Measurements from ENCODE around the gene IGFBP5. TPM values are rescaled to one million over a fixed set of nuclear protein-coding genes. Genes with fewer than 3 reads are reported as not detected.

IGFBP5 gene
- total and polyA plus RNA-seq, 4 donors, result 2.3 to 43.4 (median 14.4) TPM

DNA sequence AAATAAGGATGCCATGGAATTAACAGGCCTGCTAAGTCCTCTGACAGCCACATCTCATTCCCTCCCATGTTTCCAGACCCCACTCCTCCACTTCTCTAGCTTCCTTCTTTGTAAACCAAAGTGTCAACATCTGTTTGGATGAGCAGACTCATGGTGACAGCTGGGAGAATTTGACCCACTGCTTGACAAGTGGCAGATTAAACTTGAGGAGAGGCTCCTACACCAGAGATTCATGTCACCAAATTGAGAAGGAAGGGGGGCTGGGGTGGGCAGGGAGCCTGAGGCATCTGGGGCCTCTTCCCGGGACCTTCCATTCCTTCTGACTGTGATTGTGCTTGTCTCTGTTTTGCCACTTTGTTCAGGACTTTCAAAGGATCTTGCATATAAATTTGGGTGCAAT, 41.0 kb upstream of the IGFBP5 start:
- no peaks in the 10 kb centered on the region for H3K36me3 ChIP-seq (ENCODE audit: control insufficient read depth in 4 of 4, insufficient read depth in 3 of 4, low read depth in 1 of 4, low read length in 3 of 4)
- H3K27ac ChIP-seq (ENCODE audit: low read depth in 1 of 2, low read length in 2 of 2), result no peak overlapping the region
- TF ChIP-seq, protein P1, sequence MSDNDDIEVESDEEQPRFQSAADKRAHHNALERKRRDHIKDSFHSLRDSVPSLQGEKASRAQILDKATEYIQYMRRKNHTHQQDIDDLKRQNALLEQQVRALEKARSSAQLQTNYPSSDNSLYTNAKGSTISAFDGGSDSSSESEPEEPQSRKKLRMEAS (IDR thresholded peaks at IDR 0.05), result no peak
- no peak for TF ChIP-seq GABPA (IDR thresholded peaks at IDR 0.05 in 1 of 2, conservative IDR thresholded peaks at IDR 0.05 in 1 of 2)
- TF ChIP-seq FOXA1 (IDR thresholded peaks at IDR 0.05), result no peak
- no peak for TF ChIP-seq HNF4G (IDR thresholded peaks at IDR 0.05)
- no peak for TF ChIP-seq YY1 (IDR thresholded peaks at IDR 0.05)
- TF ChIP-seq, protein P2, sequence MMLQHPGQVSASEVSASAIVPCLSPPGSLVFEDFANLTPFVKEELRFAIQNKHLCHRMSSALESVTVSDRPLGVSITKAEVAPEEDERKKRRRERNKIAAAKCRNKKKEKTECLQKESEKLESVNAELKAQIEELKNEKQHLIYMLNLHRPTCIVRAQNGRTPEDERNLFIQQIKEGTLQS (IDR thresholded peaks at IDR 0.05), result no peak
- TF ChIP-seq RXRA (IDR thresholded peaks at IDR 0.05), result no peak
- no peak overlapping the region for H3K9ac ChIP-seq (ENCODE audit: low read depth in 1 of 2, low read length in 2 of 2)
- H3K27me3 ChIP-seq (ENCODE audit: control insufficient read depth in 4 of 4, insufficient read depth in 4 of 4, low read length in 3 of 4), result no peaks in the 10 kb centered on the region
- WGBS, result 0% methylated on average over 1 of the region's 1 CpG
- no peak overlapping the region for H3K4me3 ChIP-seq (ENCODE audit: low read depth in 1 of 3, low read length in 3 of 3)
- H3K9me3 ChIP-seq (ENCODE audit: control insufficient read depth in 4 of 4, low read length in 3 of 4), result no peaks in the 10 kb centered on the region
- peaks cover 6 to 17% (median 11%) of the 10 kb centered on the region in 4 donors for H3K4me1 ChIP-seq (ENCODE audit: control insufficient read depth in 4 of 4, insufficient read depth in 4 of 4, low read length in 3 of 4)
- DNase-seq (ENCODE audit: low spot score), result no peak

DNA sequence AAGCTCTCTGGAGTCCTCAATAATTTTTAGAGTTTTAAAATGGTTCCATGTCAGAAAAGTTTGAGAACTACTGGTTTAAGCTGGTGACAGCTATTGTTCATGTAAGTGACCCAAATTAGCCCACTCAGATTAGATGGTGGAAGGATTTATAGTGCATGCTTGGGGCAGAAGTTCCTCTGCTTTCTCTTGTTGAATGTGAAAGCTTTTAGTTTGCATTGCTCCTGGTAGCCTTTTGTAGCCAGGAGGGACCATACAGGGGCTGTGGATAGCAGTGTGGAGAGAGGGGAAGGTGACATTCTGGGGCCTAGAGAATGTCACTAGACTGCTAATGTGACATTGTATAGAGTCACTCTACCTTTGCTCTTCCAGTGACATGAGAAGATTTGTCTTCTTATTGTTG, 40.3 kb upstream of the IGFBP5 start:
- DNase-seq (ENCODE audit: low spot score), result no peak
- Histone ChIP-seq H3K9me3 (ENCODE audit: control insufficient read depth in 4 of 4, low read length in 3 of 4) (no peaks in the 10 kb centered on the region), H3K4me3 (ENCODE audit: low read depth in 1 of 3, low read length in 3 of 3) (no peak overlapping the region), H3K36me3 (ENCODE audit: control insufficient read depth in 4 of 4, insufficient read depth in 3 of 4, low read depth in 1 of 4, low read length in 3 of 4) (no peaks in the 10 kb centered on the region), H3K4me1 (ENCODE audit: control insufficient read depth in 4 of 4, insufficient read depth in 4 of 4, low read length in 3 of 4) (peaks cover 5 to 12% (median 6%) of the 10 kb centered on the region in 4 donors), H3K9ac (ENCODE audit: low read depth in 1 of 2, low read length in 2 of 2) (no peak overlapping the region), H3K27me3 (ENCODE audit: control insufficient read depth in 4 of 4, insufficient read depth in 4 of 4, low read length in 3 of 4) (no peaks in the 10 kb centered on the region), H3K27ac (ENCODE audit: low read depth in 1 of 2, low read length in 2 of 2) (no peak overlapping the region)
- TF ChIP-seq, protein P3, sequence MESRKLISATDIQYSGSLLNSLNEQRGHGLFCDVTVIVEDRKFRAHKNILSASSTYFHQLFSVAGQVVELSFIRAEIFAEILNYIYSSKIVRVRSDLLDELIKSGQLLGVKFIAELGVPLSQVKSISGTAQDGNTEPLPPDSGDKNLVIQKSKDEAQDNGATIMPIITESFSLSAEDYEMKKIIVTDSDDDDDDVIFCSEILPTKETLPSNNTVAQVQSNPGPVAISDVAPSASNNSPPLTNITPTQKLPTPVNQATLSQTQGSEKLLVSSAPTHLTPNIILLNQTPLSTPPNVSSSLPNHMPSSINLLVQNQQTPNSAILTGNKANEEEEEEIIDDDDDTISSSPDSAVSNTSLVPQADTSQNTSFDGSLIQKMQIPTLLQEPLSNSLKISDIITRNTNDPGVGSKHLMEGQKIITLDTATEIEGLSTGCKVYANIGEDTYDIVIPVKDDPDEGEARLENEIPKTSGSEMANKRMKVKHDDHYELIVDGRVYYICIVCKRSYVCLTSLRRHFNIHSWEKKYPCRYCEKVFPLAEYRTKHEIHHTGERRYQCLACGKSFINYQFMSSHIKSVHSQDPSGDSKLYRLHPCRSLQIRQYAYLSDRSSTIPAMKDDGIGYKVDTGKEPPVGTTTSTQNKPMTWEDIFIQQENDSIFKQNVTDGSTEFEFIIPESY (IDR thresholded peaks at IDR 0.05), result no peak
- TF ChIP-seq RAD21 (IDR thresholded peaks at IDR 0.05), result no peak
- TF ChIP-seq TAF1 (conservative IDR thresholded peaks at IDR 0.05), result no peak
- no peak for TF ChIP-seq EGR1 (IDR thresholded peaks at IDR 0.05; ENCODE audit: low read depth in 2 of 2)
- no peak for TF ChIP-seq NR2F2 (IDR thresholded peaks at IDR 0.05)
- TF ChIP-seq, protein P1 (IDR thresholded peaks at IDR 0.05), result no peak
- TF ChIP-seq, protein P4, sequence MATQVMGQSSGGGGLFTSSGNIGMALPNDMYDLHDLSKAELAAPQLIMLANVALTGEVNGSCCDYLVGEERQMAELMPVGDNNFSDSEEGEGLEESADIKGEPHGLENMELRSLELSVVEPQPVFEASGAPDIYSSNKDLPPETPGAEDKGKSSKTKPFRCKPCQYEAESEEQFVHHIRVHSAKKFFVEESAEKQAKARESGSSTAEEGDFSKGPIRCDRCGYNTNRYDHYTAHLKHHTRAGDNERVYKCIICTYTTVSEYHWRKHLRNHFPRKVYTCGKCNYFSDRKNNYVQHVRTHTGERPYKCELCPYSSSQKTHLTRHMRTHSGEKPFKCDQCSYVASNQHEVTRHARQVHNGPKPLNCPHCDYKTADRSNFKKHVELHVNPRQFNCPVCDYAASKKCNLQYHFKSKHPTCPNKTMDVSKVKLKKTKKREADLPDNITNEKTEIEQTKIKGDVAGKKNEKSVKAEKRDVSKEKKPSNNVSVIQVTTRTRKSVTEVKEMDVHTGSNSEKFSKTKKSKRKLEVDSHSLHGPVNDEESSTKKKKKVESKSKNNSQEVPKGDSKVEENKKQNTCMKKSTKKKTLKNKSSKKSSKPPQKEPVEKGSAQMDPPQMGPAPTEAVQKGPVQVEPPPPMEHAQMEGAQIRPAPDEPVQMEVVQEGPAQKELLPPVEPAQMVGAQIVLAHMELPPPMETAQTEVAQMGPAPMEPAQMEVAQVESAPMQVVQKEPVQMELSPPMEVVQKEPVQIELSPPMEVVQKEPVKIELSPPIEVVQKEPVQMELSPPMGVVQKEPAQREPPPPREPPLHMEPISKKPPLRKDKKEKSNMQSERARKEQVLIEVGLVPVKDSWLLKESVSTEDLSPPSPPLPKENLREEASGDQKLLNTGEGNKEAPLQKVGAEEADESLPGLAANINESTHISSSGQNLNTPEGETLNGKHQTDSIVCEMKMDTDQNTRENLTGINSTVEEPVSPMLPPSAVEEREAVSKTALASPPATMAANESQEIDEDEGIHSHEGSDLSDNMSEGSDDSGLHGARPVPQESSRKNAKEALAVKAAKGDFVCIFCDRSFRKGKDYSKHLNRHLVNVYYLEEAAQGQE (IDR thresholded peaks at IDR 0.05), result no peak
- TF ChIP-seq, protein P5, sequence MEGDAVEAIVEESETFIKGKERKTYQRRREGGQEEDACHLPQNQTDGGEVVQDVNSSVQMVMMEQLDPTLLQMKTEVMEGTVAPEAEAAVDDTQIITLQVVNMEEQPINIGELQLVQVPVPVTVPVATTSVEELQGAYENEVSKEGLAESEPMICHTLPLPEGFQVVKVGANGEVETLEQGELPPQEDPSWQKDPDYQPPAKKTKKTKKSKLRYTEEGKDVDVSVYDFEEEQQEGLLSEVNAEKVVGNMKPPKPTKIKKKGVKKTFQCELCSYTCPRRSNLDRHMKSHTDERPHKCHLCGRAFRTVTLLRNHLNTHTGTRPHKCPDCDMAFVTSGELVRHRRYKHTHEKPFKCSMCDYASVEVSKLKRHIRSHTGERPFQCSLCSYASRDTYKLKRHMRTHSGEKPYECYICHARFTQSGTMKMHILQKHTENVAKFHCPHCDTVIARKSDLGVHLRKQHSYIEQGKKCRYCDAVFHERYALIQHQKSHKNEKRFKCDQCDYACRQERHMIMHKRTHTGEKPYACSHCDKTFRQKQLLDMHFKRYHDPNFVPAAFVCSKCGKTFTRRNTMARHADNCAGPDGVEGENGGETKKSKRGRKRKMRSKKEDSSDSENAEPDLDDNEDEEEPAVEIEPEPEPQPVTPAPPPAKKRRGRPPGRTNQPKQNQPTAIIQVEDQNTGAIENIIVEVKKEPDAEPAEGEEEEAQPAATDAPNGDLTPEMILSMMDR (IDR thresholded peaks at IDR 0.05; ENCODE audit: low read depth, low read length, missing input control), result no peak
- no peak for TF ChIP-seq FOXA2 (IDR thresholded peaks at IDR 0.05)
- no peak for TF ChIP-seq HNF4G (IDR thresholded peaks at IDR 0.05)
